Stimulated activated naive CD8-positive, alpha-beta T cell treated with anti-CD3 and anti-CD28 coated beads, Interleukin-15, amount 100 ng/mL, for 72 hours (primary cell): ENCODE results near the gene ATP13A2.

Experiments used
- ATAC-seq: fragments of 150-1000 bp; cut with Tn5 transposase; 2 replicates; pipeline ENCODE4 v1.10.0; 2021; ENCODE audit warnings: mild to moderate bottlenecking, moderate library complexity
- DNase-seq, 2 donors: peaks; one replicate each; pipeline ENCODE4 v3.0.0; 2021 to 2022
- H3K27ac Mint-ChIP-seq, 2 donors: one replicate each; pipeline ENCODE4 v1.8.0; 2022; ENCODE audit warnings: mild to moderate bottlenecking in 2 of 2, mixed read lengths in 2 of 2, moderate library complexity in 2 of 2
- H3K27me3 Mint-ChIP-seq: one replicate; pipeline ENCODE4 v1.8.0; 2022; ENCODE audit warnings: mixed read lengths
- H3K4me1 Mint-ChIP-seq: one replicate; pipeline ENCODE4 v1.8.0; 2022; ENCODE audit warnings: mild to moderate bottlenecking, mixed read lengths
- H3K4me3 Mint-ChIP-seq, 2 donors: one replicate each; pipeline ENCODE4 v1.8.0; 2022; ENCODE audit warnings: mild to moderate bottlenecking in 2 of 2, mixed read lengths in 2 of 2, moderate library complexity in 1 of 2
- H3K9me3 Mint-ChIP-seq, 2 donors: one replicate each; pipeline ENCODE4 v1.8.0; 2022; ENCODE audit warnings: mixed read lengths in 2 of 2

ATP13A2 gene

DNA sequence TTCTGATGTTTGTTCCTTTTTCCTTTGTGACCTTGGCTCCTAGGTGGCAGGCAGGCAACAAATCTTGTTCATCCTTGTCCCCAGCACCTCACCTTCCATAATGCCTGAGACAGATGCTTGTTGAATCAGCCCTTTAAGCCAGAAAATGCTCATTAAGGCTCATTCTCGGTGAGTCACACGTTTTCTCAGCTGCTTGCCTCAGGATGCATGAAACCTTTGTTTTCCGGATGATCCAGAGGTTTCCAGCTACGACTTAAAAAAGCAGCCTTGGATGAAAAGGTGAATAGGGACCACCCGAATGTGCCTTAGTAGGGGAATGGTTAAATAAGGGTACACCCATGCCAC, 4.6 kb upstream of the ATP13A2 start:
- no peaks in the 10 kb centered on the region for H3K9me3 Mint-ChIP-seq
- no peak overlapping the region for H3K4me3 Mint-ChIP-seq
- H3K27me3 Mint-ChIP-seq: no peaks in the 10 kb centered on the region
- DNase-seq: no peak
- peaks cover 23% of the 10 kb centered on the region for H3K4me1 Mint-ChIP-seq
- no peak for ATAC-seq
- H3K27ac Mint-ChIP-seq: no peak overlapping the region

GRCh38 chr1:17014671-17015567, 3.2 kb upstream of the ATP13A2 start:
- H3K27ac Mint-ChIP-seq: no peak overlapping the region
- no peaks in the 10 kb centered on the region for H3K27me3 Mint-ChIP-seq
- peaks cover 34% of the 10 kb centered on the region for H3K4me1 Mint-ChIP-seq
- H3K4me3 Mint-ChIP-seq: no peak overlapping the region
- H3K9me3 Mint-ChIP-seq: no peaks in the 10 kb centered on the region
- ATAC-seq: no peak
- DNase-seq: no peak

DNA sequence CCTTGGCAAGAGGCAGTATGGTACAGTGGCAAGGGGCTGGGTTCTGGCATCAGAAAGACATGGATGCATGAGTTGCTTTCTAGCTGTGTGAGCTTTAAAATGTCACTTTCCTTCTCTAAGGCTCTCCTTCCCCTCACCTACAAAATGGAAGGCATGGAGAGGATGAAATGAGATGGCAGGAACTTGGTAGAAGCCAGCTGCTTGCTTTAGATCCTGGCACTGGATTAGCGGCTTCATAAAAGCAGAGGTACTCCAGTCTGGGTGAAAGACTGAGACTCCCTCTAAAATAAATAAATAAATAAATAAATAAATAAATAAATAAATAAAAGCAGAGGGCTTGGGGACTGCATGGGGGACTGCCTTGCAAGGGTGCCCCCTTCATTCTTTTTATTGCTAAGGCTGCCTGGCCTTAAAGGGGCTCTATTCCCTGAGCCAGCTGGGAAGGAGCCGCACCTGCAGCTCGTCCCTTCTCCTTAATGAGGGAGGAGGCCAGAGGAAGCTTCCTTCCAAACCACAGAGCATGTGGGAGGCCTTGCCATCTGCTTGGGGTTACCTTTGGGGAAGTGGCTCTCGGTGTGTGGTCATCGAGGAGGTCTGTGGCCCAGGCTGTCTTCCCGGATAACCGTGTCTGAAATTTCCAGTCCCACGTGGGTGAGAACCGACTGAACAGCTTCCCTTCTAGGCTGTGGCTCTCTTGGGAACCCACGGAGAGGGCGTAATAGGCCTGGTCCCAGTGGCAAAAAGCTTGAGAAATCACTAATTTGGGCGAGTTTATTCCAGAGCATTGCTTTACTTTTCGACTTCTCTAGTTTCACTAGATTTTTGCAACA, 2.0 kb upstream of the ATP13A2 start:
- H3K4me1 Mint-ChIP-seq: peaks cover 28% of the 10 kb centered on the region
- no peak overlapping the region for H3K27ac Mint-ChIP-seq
- ATAC-seq (no peak), DNase-seq (no peak)
- H3K9me3 Mint-ChIP-seq: no peaks in the 10 kb centered on the region
- no peaks in the 10 kb centered on the region for H3K27me3 Mint-ChIP-seq
- H3K4me3 Mint-ChIP-seq: no peak overlapping the region

- H3K4me3 Mint-ChIP-seq: no peak overlapping the region
Observed at GRCh38 chr1:17012775-17013490, 1.2 kb upstream of the ATP13A2 start.

GRCh38 chr1:17011092-17011438, 663 bp downstream of the ATP13A2 start:
- peak overlapping the region; percentile 84 to 90 for H3K4me3 Mint-ChIP-seq
- ATAC-seq (peak; percentile 1), DNase-seq (peak in 1 of 2 donors; percentile 7)
- H3K4me1 Mint-ChIP-seq: peaks cover 27% of the 10 kb centered on the region
- no peaks in the 10 kb centered on the region for H3K9me3 Mint-ChIP-seq
- no peaks in the 10 kb centered on the region for H3K27me3 Mint-ChIP-seq
- H3K27ac Mint-ChIP-seq: peak overlapping the region in 1 of 2 donors; percentile 54

More at GRCh38 chr1:17012775-17013490, 1.2 kb upstream of the ATP13A2 start:
- ATAC-seq (no peak), DNase-seq (no peak)
- no peaks in the 10 kb centered on the region for H3K27me3 Mint-ChIP-seq
- peaks cover 27% of the 10 kb centered on the region for H3K4me1 Mint-ChIP-seq
- H3K9me3 Mint-ChIP-seq: no peaks in the 10 kb centered on the region
- no peak overlapping the region for H3K27ac Mint-ChIP-seq

- H3K4me3 Mint-ChIP-seq: no peak overlapping the region
- no peaks in the 10 kb centered on the region for H3K9me3 Mint-ChIP-seq
- no peak for DNase-seq
- no peak for ATAC-seq
- H3K4me1 Mint-ChIP-seq: peaks cover 27% of the 10 kb centered on the region
- no peaks in the 10 kb centered on the region for H3K27me3 Mint-ChIP-seq
- no peak overlapping the region for H3K27ac Mint-ChIP-seq
Observed at GRCh38 chr1:17009706-17010105, 2.0 kb downstream of the ATP13A2 start.

- DNase-seq (no peak), ATAC-seq (no peak)
- Mint-ChIP-seq H3K27ac (no peak overlapping the region), H3K27me3 (no peaks in the 10 kb centered on the region), H3K9me3 (no peaks in the 10 kb centered on the region), H3K4me3 (no peak overlapping the region), H3K4me1 (peaks cover 27% of the 10 kb centered on the region)
Observed at GRCh38 chr1:17008208-17008855, 3.4 kb downstream of the ATP13A2 start.

DNA sequence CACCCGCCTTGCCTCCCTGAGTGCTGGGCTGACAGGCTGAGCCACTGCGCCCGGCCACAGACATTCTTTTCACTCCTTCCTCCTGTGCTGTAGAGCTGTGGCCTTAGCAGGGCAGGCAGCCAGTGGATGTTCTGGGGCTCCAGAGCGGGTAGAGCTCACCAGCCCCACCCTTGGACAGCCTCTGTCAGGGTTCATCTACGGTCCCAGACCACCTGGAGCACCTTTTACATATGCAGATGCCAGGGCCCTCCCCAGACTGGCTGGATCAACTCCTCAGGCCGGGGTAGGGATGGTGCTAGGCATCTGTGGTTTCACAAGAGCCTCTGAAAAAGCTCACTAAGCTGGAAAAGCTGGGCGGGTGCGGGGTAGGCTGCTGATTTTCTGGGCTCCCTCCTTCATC, 4.6 kb downstream of the ATP13A2 start:
- ATAC-seq (no peak), DNase-seq (no peak)
- Mint-ChIP-seq H3K27me3 (no peaks in the 10 kb centered on the region), H3K4me3 (no peak overlapping the region), H3K9me3 (no peaks in the 10 kb centered on the region), H3K27ac (no peak overlapping the region), H3K4me1 (peaks cover 20% of the 10 kb centered on the region)

DNA sequence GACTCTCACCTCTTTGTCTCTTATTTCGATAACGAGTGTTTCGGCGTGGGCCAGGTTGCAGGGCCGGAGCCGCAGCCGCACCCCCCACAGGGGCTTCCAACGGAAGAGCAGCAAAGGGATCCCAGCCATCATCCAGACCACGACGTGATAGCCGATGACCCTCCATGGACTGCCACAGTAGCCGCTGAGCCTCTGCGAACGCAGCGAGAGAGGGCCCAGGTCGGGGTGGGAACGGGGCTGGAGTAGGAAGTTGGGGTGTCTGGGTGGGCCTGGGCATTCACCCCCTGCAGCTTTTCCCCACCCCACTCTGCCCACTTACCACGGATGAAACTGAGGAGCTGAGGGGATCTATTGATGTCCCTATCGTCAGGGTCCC, 6.4 kb downstream of the ATP13A2 start:
- Mint-ChIP-seq H3K9me3 (no peaks in the 10 kb centered on the region), H3K27ac (no peak overlapping the region), H3K4me3 (no peak overlapping the region), H3K27me3 (no peaks in the 10 kb centered on the region), H3K4me1 (peaks cover 9% of the 10 kb centered on the region)
- no peak for ATAC-seq
- DNase-seq: no peak

GRCh38 chr1:17004466-17005364, 7.0 kb downstream of the ATP13A2 start:
- H3K4me3 Mint-ChIP-seq: no peak overlapping the region
- no peak for DNase-seq
- no peak for ATAC-seq
- no peak overlapping the region for H3K27ac Mint-ChIP-seq
- peaks cover 2% of the 10 kb centered on the region for H3K4me1 Mint-ChIP-seq
- H3K9me3 Mint-ChIP-seq: no peaks in the 10 kb centered on the region
- H3K27me3 Mint-ChIP-seq: no peaks in the 10 kb centered on the region

DNA sequence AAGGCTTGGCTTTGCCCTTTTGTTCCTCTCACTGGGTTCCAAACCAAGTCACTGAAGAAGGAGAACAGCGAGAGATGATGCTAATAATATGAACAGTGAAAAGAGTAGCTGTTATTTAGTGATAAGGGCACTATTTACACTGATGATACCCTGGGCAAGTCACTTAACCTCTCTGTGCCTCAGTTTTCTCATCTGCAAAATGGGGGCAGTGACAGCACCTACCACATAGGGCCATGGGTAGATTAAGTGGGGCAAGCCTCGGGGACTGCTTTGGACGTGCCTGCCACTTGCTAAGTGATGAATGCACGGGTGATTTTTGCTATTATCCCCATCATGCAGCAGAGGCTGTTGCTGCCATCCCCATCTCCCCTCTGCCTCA, 9.2 kb downstream of the ATP13A2 start:
- ATAC-seq: no peak
- no peak for DNase-seq

DNA sequence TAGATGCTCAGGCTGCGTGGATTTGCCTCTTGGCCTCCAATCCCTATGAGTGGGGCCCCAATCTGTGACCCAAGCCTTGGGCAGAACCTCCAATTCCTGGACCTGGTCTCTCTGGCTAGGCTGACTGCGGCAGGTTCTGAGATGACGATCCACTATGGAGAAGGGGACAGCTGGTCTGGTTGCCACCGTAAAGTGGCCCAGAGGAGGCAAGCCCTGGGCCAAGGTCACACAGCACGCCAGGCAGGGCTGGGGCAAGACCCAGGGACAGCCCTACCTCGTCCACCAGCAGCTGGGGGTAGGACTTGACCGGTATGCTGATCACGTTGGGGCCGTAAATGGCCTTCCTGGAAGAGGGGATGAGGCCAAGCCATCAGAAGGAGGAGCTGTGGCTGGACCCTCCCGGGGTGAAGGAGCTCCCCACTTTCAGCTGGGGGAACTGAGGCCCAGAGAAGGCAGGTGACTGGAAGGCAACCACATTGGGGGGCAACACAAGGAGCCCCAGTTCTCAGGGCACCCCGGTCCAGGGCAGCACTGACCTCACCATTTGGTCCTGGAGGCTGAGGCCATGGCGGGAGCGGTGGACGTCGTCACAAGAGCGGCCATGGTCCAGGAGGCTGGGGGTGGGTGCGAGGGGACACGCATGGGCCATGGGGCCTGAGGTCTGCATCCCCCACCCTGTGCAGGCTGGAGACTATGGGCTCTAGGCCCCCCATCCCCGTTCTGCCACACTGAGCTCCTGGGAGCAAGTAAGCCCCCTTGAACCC, 9.8 kb downstream of the ATP13A2 start:
- no peak for DNase-seq
- H3K27me3 Mint-ChIP-seq: no peaks in the 10 kb centered on the region
- H3K9me3 Mint-ChIP-seq: no peaks in the 10 kb centered on the region
- no peak for ATAC-seq
- no peak overlapping the region for H3K27ac Mint-ChIP-seq
- no peak overlapping the region for H3K4me3 Mint-ChIP-seq
- H3K4me1 Mint-ChIP-seq: no peaks in the 10 kb centered on the region

More for the DNA sequence above, 9.2 kb downstream of the ATP13A2 start:
- H3K9me3 Mint-ChIP-seq: no peaks in the 10 kb centered on the region
- H3K27me3 Mint-ChIP-seq: no peaks in the 10 kb centered on the region
- H3K27ac Mint-ChIP-seq: no peak overlapping the region
- H3K4me3 Mint-ChIP-seq: no peak overlapping the region
- no peaks in the 10 kb centered on the region for H3K4me1 Mint-ChIP-seq

GRCh38 chr1:16999863-17000262, 11.9 kb downstream of the ATP13A2 start:
- no peaks in the 10 kb centered on the region for H3K9me3 Mint-ChIP-seq
- no peaks in the 10 kb centered on the region for H3K27me3 Mint-ChIP-seq
- DNase-seq (no peak), ATAC-seq (no peak)
- H3K4me1 Mint-ChIP-seq: no peaks in the 10 kb centered on the region
- no peak overlapping the region for H3K27ac Mint-ChIP-seq
- H3K4me3 Mint-ChIP-seq: no peak overlapping the region

DNA sequence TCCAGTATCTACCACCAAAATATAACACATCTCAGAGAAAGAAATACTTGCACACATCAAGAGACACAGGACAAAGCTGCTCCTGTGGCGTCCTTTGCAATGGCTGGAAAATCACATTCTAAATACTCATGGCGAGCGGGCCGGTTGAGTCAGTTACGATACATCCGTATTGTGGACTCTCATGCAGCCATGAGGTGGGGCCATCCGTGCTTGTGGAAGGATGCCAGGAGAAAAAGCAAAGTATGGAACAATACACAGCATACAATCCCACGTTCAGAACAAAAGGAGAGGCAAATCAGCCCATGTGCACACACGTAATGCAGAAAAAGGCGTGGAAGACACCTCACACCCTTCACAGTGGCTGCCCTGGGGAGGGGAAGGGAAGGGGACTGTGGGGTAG, 13.1 kb downstream of the ATP13A2 start:
- ATAC-seq (no peak), DNase-seq (no peak)
- H3K27me3 Mint-ChIP-seq: no peaks in the 10 kb centered on the region
- no peak overlapping the region for H3K27ac Mint-ChIP-seq
- H3K4me3 Mint-ChIP-seq: no peak overlapping the region
- no peaks in the 10 kb centered on the region for H3K4me1 Mint-ChIP-seq
- H3K9me3 Mint-ChIP-seq: no peaks in the 10 kb centered on the region
